ENCODE data around the gene PLEKHB2.

The PLEKHB2 gene

GRCh38 chr2:131081190-131081589, 23.9 kb upstream of the PLEKHB2 start:
- TF ChIP-seq PATZ1 (CRISPR knock-in tag; IDR thresholded peaks at IDR 0.05; ENCODE audit: borderline replicate concordance) (no peak), ZNF565 (CRISPR knock-in tag; conservative IDR thresholded peaks at IDR 0.05; ENCODE audit: low read depth) (no peak), PPARA (CRISPR knock-in tag; IDR thresholded peaks at IDR 0.05; ENCODE audit: borderline replicate concordance) (no peak), RARB (CRISPR knock-in tag; IDR thresholded peaks at IDR 0.05) (no peak), POU6F1 (CRISPR knock-in tag; IDR thresholded peaks at IDR 0.05; ENCODE audit: borderline replicate concordance, low read depth) (no peak), ESRRG (CRISPR knock-in tag; IDR thresholded peaks at IDR 0.05) (no peak), GLIS3 (CRISPR knock-in tag; IDR thresholded peaks at IDR 0.05) (no peak), BACH2 (CRISPR knock-in tag; IDR thresholded peaks at IDR 0.05; ENCODE audit: borderline replicate concordance) (no peak), ZNF70 (CRISPR knock-in tag; IDR thresholded peaks at IDR 0.05) (no peak), TCF4 (CRISPR knock-in tag; IDR thresholded peaks at IDR 0.05; ENCODE audit: borderline replicate concordance) (no peak), ISL1 (CRISPR knock-in tag; IDR thresholded peaks at IDR 0.05) (no peak), ZC3H10 (CRISPR knock-in tag; IDR thresholded peaks at IDR 0.05) (no peak), ZFP30 (CRISPR knock-in tag; IDR thresholded peaks at IDR 0.05) (no peak), CSDC2 (CRISPR knock-in tag; IDR thresholded peaks at IDR 0.05) (no peak)
- ATAC-seq: no peak

- no peak for TF ChIP-seq POU6F1 (CRISPR knock-in tag; IDR thresholded peaks at IDR 0.05; ENCODE audit: borderline replicate concordance, low read depth)
- no peak for TF ChIP-seq BACH2 (CRISPR knock-in tag; IDR thresholded peaks at IDR 0.05; ENCODE audit: borderline replicate concordance)
- TF ChIP-seq ZNF70 (CRISPR knock-in tag; IDR thresholded peaks at IDR 0.05): no peak
- TF ChIP-seq CSRNP3 (CRISPR knock-in tag; IDR thresholded peaks at IDR 0.05): no peak
- no peak for TF ChIP-seq ZNF565 (CRISPR knock-in tag; conservative IDR thresholded peaks at IDR 0.05; ENCODE audit: low read depth)
- no peak for TF ChIP-seq GLIS3 (CRISPR knock-in tag; IDR thresholded peaks at IDR 0.05)
- TF ChIP-seq ISL1 (CRISPR knock-in tag; IDR thresholded peaks at IDR 0.05): no peak
- TF ChIP-seq TSHZ2 (CRISPR knock-in tag; IDR thresholded peaks at IDR 0.05): no peak
- TF ChIP-seq ARNTL (CRISPR knock-in tag; IDR thresholded peaks at IDR 0.05; ENCODE audit: borderline replicate concordance, low read depth): no peak
- peak; percentile 78 for ATAC-seq
Measured at GRCh38 chr2:131085646-131086045, 19.5 kb upstream of the PLEKHB2 start.

- no peak for ATAC-seq
- peak; percentile 29; the same call in 1 of the 2 replicates for TF ChIP-seq ZNF70 (CRISPR knock-in tag; IDR thresholded peaks at IDR 0.05)
- no peak for TF ChIP-seq ZFP3 (CRISPR knock-in tag; IDR thresholded peaks at IDR 0.05)
- TF ChIP-seq ISL1 (CRISPR knock-in tag; IDR thresholded peaks at IDR 0.05): no peak
Measured at GRCh38 chr2:131092458-131093005, 12.6 kb upstream of the PLEKHB2 start.

Measured in SK-N-SH treated with all-trans-retinoic acid at 6 μM for 48 hours (cell line).